Psoas muscle (tissue), 8 donors: ENCODE results near the gene MLLT3. TPM values are rescaled to one million over a fixed set of nuclear protein-coding genes. Genes with fewer than 3 reads are reported as not detected.

Experiments
- ATAC-seq, 4 donors: fragments of 200-7000 bp; cut with Tn5 transposase; one replicate each; pipeline ENCODE4 v1.9.1; 2020; ENCODE audit warnings: moderate library complexity in 3 of 4, mild to moderate bottlenecking in 2 of 4
- DNase-seq, 2 donors: peaks; one replicate each; pipeline ENCODE4 v3.0.0-alpha.2; 2020
- H3K27ac ChIP-seq: fragments of 200-600 bp; one replicate; pipeline ENCODE4 v1.8.0; 2022
- H3K27me3 ChIP-seq, 3 donors: fragments of 200-600 bp in 1 of 3; one replicate each; pipeline versions ENCODE4 v1.6.1 to v1.8.0; 2013 to 2022; ENCODE audit warnings: low read length in 2 of 3, mild to moderate bottlenecking in 2 of 3, moderate library complexity in 1 of 3; ENCODE audit not compliant: insufficient read depth in 3 of 3
- H3K36me3 ChIP-seq, 2 donors: fragments of 200-600 bp in 1 of 2; one replicate each; pipeline versions ENCODE4 v1.6.1 to v1.8.0; 2013 to 2022; ENCODE audit warnings: low read depth in 1 of 2, mild to moderate bottlenecking in 1 of 2, moderate library complexity in 1 of 2; ENCODE audit not compliant: insufficient read depth in 1 of 2
- H3K4me1 ChIP-seq: fragments of 200-600 bp; one replicate; pipeline ENCODE4 v1.8.0; 2022
- H3K4me3 ChIP-seq: fragments of 200-600 bp; one replicate; pipeline ENCODE4 v1.8.0; 2022; ENCODE audit warnings: mild to moderate bottlenecking
- H3K9me3 ChIP-seq: fragments of 200-600 bp; one replicate; pipeline ENCODE4 v1.8.0; 2022
- CTCF ChIP-seq: fragments of 200-600 bp; IDR thresholded peaks from one replicate; pipeline ENCODE4 v1.8.0; 2022; ENCODE audit warnings: antibody characterized with exemption
- whole genome bisulfite sequencing, 3 donors: extraction: QIAGEN DNeasy Blood & Tissue Kit; methylation state at CpG; one replicate each; pipeline versions ENCODE4 v1.1.6 to v1.1.7; 2013; 5-methylcytosine and 5-hydroxymethylcytosine counted together
- intact Hi-C, 2 donors: fragments of 100-400 bp; cut with DNase I; formaldehyde crosslinking; loops; one replicate each; pipeline versions ENCODE4 v1.11.0 to v1.14.2; 2022
- polyA plus RNA-seq, 3 donors: library from polyadenylated mRNA; stranded (reverse); fragments of 200-250 nt; gene quantifications; one replicate each; pipeline ENCODE4 v1.2.3, GENCODE V29; 2013
- total RNA-seq, 4 donors: library from RNA; stranded (reverse); fragmentation: NEBNext Ultra II Directional in 2 of 4; extraction: Animal tissue kit (Norgen Biotek cat#: 25700) in 2 of 4; gene quantifications; one replicate each; pipeline versions ENCODE4 v1.2.1 to v1.2.4, GENCODE V29; 2021 to 2023
- donor health status: healthy with polysubstance abuse.
- donor health status: DM: no; HTN: no; CAD: no; lungs with moderate emphysema.
- donor health status: Bipolar disorder and iron deficiency.
- donor health status: healthy.
- donor health status: DM: yes; HTN: yes; CAD: no.
- donor health status: DM: no; HTN: no; CAD: no.
- donor health status: DM: no; HTN: no; CAD: no.
- donor health status: DM: yes; HTN: yes; CAD: no.

The MLLT3 gene
- total and polyA plus RNA-seq, 7 donors, result 1.2 to 9.8 (median 3.3) TPM

- DNase-seq (no peak), ATAC-seq (no peak)
- H3K9me3 ChIP-seq, result no peaks in the 10 kb centered on the region
- 88 to 95% (median 92%) methylated on average over 6 of the region's 6 CpGs for WGBS, 3 donors
- peaks cover 0 to 6% (median 0%) of the 10 kb centered on the region in 3 donors for H3K27me3 ChIP-seq
- H3K27ac ChIP-seq, result no peak overlapping the region
- H3K36me3 ChIP-seq, result no peaks in the 10 kb centered on the region
- H3K4me3 ChIP-seq, result no peak overlapping the region
- TF ChIP-seq CTCF, result no peak
- no peaks in the 10 kb centered on the region for H3K4me1 ChIP-seq
- intact Hi-C loops, result no loop called here
Observed at GRCh38 chr9:20294046-20294750, 328.1 kb downstream of the MLLT3 start.

- peaks cover 0 to 6% (median 0%) of the 10 kb centered on the region in 3 donors for H3K27me3 ChIP-seq
- intact Hi-C loops, result no loop called here
- H3K27ac ChIP-seq, result no peak overlapping the region
- TF ChIP-seq CTCF, result no peak
- no peak for DNase-seq
- H3K4me3 ChIP-seq, result no peak overlapping the region
- 74 to 80% (median 75%) methylated on average over 4 of the region's 4 CpGs for WGBS, 3 donors
- no peak for ATAC-seq
- no peaks in the 10 kb centered on the region for H3K4me1 ChIP-seq
- H3K36me3 ChIP-seq, result no peaks in the 10 kb centered on the region
- no peaks in the 10 kb centered on the region for H3K9me3 ChIP-seq
Observed at GRCh38 chr9:20292002-20292401, 330.3 kb downstream of the MLLT3 start.

Other genes with a start within 250 kb of the MLLT3 start
- gene FOCAD, start 61.8 kb upstream of the MLLT3 start, total RNA-seq, result 10 to 100 TPM; 12.1 to 24.8 (median 16.6) TPM
- gene FOCAD, start 61.8 kb upstream of the MLLT3 start, polyA plus RNA-seq, result 1 to 10 TPM; 5.8 to 7.0 (median 6.3) TPM